Thymus (tissue), 11 donors: Measurements from ENCODE around the gene P2RY2. TPM values are rescaled to one million over a fixed set of nuclear protein-coding genes. Genes with fewer than 3 reads are reported as not detected.

Experiments
- DNase-seq, 9 donors: peaks; one replicate each; pipeline ENCODE4 v3.0.0-alpha.2; 2013; ENCODE audit warnings: low spot score in 9 of 9, low read depth in 6 of 9, missing footprints in 1 of 9
- H3K27ac ChIP-seq, 2 donors: one replicate each; pipeline ENCODE4 v1.5.1; 2013; ENCODE audit warnings: control low read depth in 1 of 2, low read depth in 1 of 2, low read length in 1 of 2, mild to moderate bottlenecking in 1 of 2, moderate library complexity in 1 of 2
- H3K27me3 ChIP-seq, 2 donors: one replicate each; pipeline ENCODE4 v1.5.1; 2013; ENCODE audit warnings: low read length in 1 of 2; ENCODE audit not compliant: control insufficient read depth in 2 of 2, insufficient read depth in 1 of 2
- H3K36me3 ChIP-seq, 2 donors: one replicate each; pipeline ENCODE4 v1.5.1; 2013; ENCODE audit warnings: low read length in 1 of 2, mild to moderate bottlenecking in 1 of 2, moderate library complexity in 1 of 2; ENCODE audit not compliant: control insufficient read depth in 2 of 2, insufficient read depth in 2 of 2
- H3K4me1 ChIP-seq, 2 donors: one replicate each; pipeline ENCODE4 v1.5.1; 2013; ENCODE audit warnings: low read length in 2 of 2; ENCODE audit not compliant: control insufficient read depth in 2 of 2, insufficient read depth in 2 of 2
- H3K4me3 ChIP-seq, 2 donors: one replicate each; pipeline ENCODE4 v1.5.1; 2013; ENCODE audit warnings: low read length in 2 of 2, control low read depth in 1 of 2, mild to moderate bottlenecking in 1 of 2
- H3K9me3 ChIP-seq, 2 donors: one replicate each; pipeline ENCODE4 v1.5.1; 2013; ENCODE audit warnings: low read length in 1 of 2, mild to moderate bottlenecking in 1 of 2; ENCODE audit not compliant: control insufficient read depth in 2 of 2, insufficient read depth in 1 of 2
- WGBS: extraction: QIAGEN DNeasy Blood & Tissue Kit; methylation state at CpG from one replicate; pipeline ENCODE4 v1.1.7; 2013; 5-methylcytosine and 5-hydroxymethylcytosine counted together
- polyA plus RNA-seq: library from polyadenylated mRNA; stranded (reverse); fragments of 200-250 nt; gene quantifications from one replicate; pipeline ENCODE4 v1.2.3, GENCODE V29; 2013
- total RNA-seq: library from RNA; stranded (reverse); fragments of 120-200 nt; gene quantifications from one replicate; pipeline ENCODE4 v1.2.4, GENCODE V29; 2013
- donor health status: healthy.

Gene P2RY2
- total and polyA plus RNA-seq, 2 donors, result 0.52 to 0.75 TPM

DNA sequence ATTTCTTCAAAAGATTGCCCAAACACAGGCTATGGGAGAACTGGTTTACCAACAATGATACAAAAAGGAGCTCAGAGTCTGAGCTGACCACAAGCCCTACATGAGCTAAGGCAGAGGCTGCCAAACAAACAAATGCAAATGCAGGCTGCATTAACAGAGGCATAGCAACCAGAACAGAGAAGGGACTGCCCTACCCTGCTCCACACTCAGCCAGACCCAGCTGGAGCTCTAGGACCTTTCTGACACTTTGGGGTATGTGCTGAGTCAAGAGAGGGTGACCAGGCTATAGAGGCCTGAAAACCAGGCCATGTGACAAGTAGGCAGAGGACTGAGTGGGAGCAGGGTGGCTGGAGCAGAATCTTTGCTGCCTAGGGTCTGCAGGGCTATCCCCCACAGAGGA, 17.8 kb upstream of the P2RY2 start:
- Histone ChIP-seq H3K4me1 (no peaks in the 10 kb centered on the region), H3K36me3 (no peaks in the 10 kb centered on the region), H3K27me3 (no peaks in the 10 kb centered on the region), H3K27ac (no peak overlapping the region), H3K9me3 (peaks cover 0 to 2% of the 10 kb centered on the region in 2 donors), H3K4me3 (no peak overlapping the region)
- no peak for DNase-seq

DNA sequence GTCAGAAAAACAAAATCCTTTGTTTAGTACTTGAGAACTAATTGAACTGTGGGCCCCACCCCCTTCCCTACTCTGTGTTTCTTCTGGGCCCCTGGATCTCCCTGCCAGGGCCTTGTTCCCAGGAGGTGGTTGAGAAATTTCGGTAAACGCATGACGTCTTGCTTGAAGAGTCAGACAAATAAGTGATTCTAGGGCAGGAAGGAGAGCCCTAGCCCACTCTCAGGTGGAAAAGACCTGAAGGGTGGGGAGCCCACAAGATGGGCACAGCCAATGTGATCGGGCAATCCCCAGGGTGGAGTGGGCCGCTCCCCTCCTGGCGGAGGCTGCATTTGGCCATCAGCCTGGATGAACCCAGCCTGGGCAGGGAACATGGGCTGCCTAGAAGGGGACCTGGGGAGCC, 16.8 kb upstream of the P2RY2 start:
- Histone ChIP-seq H3K4me1 (no peaks in the 10 kb centered on the region), H3K9me3 (peaks cover 0 to 2% of the 10 kb centered on the region in 2 donors), H3K4me3 (no peak overlapping the region), H3K36me3 (no peaks in the 10 kb centered on the region), H3K27me3 (no peaks in the 10 kb centered on the region), H3K27ac (no peak overlapping the region)
- WGBS, result 97% methylated on average over 6 of the region's 6 CpGs
- DNase-seq, result no peak

DNA sequence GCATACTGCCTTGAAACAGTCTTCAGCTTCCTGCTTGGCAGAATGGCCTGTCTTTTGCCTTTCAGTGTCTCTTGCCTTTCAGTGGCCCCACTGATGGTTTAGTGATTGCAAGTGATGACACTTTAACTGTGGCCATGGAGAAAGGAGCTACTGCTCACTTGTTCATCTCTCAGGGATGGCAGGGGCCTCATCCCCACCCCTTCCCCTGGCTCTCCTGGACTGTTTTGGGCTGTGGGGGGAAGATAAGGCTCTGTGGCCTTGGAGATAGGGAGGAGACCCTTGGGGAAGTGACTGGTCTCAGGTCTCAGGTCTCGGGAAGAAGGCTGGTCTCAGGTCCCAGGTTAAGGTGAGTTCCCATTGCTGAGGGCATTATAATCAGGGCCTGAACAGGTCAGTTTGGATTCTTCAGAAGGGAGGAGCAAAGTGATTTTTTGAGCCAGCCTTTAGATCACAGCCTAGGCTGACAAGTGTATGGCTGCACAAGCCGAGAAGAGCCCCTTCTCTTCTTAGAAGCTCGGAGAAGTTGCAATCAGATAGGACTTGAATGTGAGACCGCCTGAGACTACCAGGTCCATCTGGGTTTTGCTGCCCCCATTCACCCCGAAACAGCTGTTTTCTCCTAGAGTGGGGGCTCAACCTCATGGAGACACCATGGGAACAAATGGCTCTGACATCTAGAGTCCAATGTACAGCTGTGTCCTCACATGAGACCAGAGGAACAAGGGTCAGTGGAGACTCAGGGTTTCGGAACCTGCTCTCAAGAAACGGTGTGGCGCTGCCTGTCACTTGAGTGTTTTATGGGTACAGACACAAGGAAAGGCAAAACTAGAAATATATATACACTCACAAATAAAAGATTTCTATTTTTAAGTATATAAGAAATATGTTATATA, 15.9 kb upstream of the P2RY2 start:
- WGBS, result 96% methylated on average over 8 of the region's 8 CpGs
- Histone ChIP-seq H3K27ac (no peak overlapping the region), H3K27me3 (no peaks in the 10 kb centered on the region), H3K9me3 (peaks cover 0 to 2% of the 10 kb centered on the region in 2 donors), H3K4me1 (no peaks in the 10 kb centered on the region), H3K4me3 (no peak overlapping the region), H3K36me3 (no peaks in the 10 kb centered on the region)
- DNase-seq, result no peak

DNA sequence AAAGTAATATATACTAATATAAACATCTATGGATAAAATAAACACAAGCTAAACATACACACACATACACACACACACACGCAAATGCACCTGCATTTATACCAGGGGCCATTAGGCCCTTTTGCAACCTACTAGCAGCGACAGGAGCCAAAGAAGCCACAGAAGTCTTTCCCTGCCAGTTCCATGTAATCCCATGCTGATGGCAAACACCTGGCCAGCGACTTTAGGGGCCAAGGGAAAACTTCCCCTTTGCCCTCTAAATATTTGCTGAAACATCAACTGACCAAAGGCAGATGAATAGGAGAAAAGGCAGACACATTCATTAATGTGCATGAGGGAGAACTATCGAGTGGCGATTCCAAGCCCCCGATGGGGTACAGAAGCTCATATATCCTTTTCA, 14.8 kb upstream of the P2RY2 start:
- H3K4me1 ChIP-seq, result no peaks in the 10 kb centered on the region
- 96% methylated on average over 6 of the region's 6 CpGs for WGBS
- H3K9me3 ChIP-seq, result peaks cover 0 to 2% of the 10 kb centered on the region in 2 donors
- no peaks in the 10 kb centered on the region for H3K36me3 ChIP-seq
- no peak overlapping the region for H3K4me3 ChIP-seq
- H3K27ac ChIP-seq, result no peak overlapping the region
- no peaks in the 10 kb centered on the region for H3K27me3 ChIP-seq
- DNase-seq, result no peak

DNA sequence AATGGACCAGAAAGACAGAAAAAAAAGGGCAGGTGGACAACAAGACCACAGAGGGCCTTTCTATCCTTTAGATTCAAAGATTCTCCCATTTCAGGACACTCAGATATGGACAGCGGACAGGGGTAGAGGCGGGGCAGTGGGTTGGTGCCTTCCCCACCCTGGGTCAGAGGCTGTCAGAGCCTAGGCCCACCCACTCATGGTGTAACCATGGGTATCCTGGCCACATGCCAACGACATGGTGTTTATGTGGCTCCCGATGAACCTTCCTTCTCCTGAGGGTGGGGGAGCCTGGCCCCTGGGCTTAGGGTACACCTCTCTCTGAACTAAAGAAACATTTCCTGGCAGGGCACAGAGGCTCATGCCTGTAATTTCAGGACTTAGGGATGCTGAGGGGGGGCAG, 14.3 kb upstream of the P2RY2 start:
- Histone ChIP-seq H3K36me3 (no peaks in the 10 kb centered on the region), H3K27me3 (no peaks in the 10 kb centered on the region), H3K4me3 (no peak overlapping the region), H3K9me3 (peaks cover 0 to 2% of the 10 kb centered on the region in 2 donors), H3K27ac (no peak overlapping the region), H3K4me1 (no peaks in the 10 kb centered on the region)
- DNase-seq, result no peak
- WGBS, result 80% methylated on average over 4 of the region's 4 CpGs

DNA sequence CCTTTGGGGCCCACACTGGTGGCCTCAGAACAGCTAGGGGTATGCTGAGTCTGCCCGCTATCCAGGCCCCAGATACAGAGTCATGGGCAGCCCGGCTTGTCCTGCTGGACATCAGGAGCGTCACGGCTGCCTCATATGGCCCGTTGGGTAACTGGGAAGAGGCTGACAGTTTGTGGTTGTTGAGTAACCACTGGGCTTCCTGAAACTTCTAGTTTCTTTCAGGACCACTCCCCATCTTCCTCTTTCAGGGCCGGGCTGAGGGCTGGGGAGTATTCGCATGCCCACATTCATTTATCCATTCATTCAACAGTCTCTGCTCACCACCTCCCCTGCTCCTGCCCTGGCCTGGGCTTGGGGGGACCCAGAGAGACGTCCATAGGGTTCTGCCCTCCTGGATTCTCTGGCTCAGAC, 13.4 kb upstream of the P2RY2 start:
- no peak for DNase-seq
- no peaks in the 10 kb centered on the region for H3K27me3 ChIP-seq
- no peak overlapping the region for H3K4me3 ChIP-seq
- whole genome bisulfite sequencing, result 27% methylated on average over 8 of the region's 8 CpGs
- no peak overlapping the region for H3K27ac ChIP-seq
- H3K36me3 ChIP-seq, result no peaks in the 10 kb centered on the region
- H3K4me1 ChIP-seq, result no peaks in the 10 kb centered on the region
- peaks cover 0 to 2% of the 10 kb centered on the region in 2 donors for H3K9me3 ChIP-seq

GRCh38 chr11:73205661-73206343, 12.3 kb upstream of the P2RY2 start:
- peaks cover 0 to 2% of the 10 kb centered on the region in 2 donors for H3K9me3 ChIP-seq
- no peak for DNase-seq
- no peaks in the 10 kb centered on the region for H3K36me3 ChIP-seq
- H3K27me3 ChIP-seq, result no peaks in the 10 kb centered on the region
- no peak overlapping the region for H3K27ac ChIP-seq
- no peak overlapping the region for H3K4me3 ChIP-seq
- no peaks in the 10 kb centered on the region for H3K4me1 ChIP-seq
- 97% methylated on average over 5 of the region's 5 CpGs for WGBS

- 95% methylated on average over 2 of the region's 2 CpGs for WGBS
- DNase-seq, result no peak
- H3K4me1 ChIP-seq, result no peaks in the 10 kb centered on the region
- H3K27me3 ChIP-seq, result no peaks in the 10 kb centered on the region
- no peak overlapping the region for H3K27ac ChIP-seq
- H3K4me3 ChIP-seq, result no peak overlapping the region
- peaks cover 0 to 2% of the 10 kb centered on the region in 2 donors for H3K9me3 ChIP-seq
- no peaks in the 10 kb centered on the region for H3K36me3 ChIP-seq
Observed at GRCh38 chr11:73206801-73207200, 11.3 kb upstream of the P2RY2 start.

DNA sequence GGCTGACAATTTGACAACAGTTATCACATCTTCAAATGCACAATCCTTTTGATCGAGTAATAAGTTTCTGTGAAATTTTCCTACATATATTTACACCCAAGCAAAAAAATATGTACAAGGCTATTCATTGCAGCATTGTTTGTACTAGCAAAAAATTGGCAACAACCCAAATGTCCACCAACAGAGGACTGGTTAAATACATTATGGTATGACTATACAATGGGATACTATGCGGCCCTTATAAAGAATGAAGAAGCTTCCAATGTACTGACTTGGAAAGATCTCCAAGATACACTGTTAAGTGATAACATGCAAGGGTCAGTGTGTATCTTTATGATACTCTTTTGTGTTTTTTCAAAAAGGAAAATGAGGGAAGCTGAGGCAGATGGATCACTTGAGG, 8.2 kb upstream of the P2RY2 start:
- no peaks in the 10 kb centered on the region for H3K9me3 ChIP-seq
- H3K4me3 ChIP-seq, result no peak overlapping the region
- H3K27me3 ChIP-seq, result no peaks in the 10 kb centered on the region
- no peak overlapping the region for H3K27ac ChIP-seq
- DNase-seq, result no peak
- peaks cover 0 to 7% of the 10 kb centered on the region in 2 donors for H3K4me1 ChIP-seq
- H3K36me3 ChIP-seq, result no peaks in the 10 kb centered on the region
- 98% methylated on average over 2 of the region's 2 CpGs for whole genome bisulfite sequencing
